SK-N-MC (cell line): ENCODE results near the gene SYNCRIP.
"Not testable (repeated sequence)": the region's sequence is repeated elsewhere in the genome, so short reads cannot be mapped to it uniquely, and the experiment has no call there.

Experiments used
- DNase-seq: peaks from one replicate; pipeline ENCODE4 v3.0.0-alpha.2; 2011; ENCODE audit warnings: low read depth, low spot score
- H3K27ac ChIP-seq: fragments of 200-600 bp; sonication (generic); 2 replicates; pipeline ENCODE4 v1.5.1; 2016; ENCODE audit warnings: mixed run types
- H3K36me3 ChIP-seq: fragments of 200-600 bp; sonication (generic); 2 replicates; pipeline ENCODE4 v1.6.1; 2017; ENCODE audit warnings: antibody characterized with exemption, low read length, mixed read lengths; ENCODE audit not compliant: insufficient read depth
- H3K4me3 ChIP-seq: fragments of 200-600 bp; sonication (generic); 2 replicates; pipeline ENCODE4 v1.5.1; 2016
- H3K9ac ChIP-seq: fragments of 200-600 bp; sonication (generic); 2 replicates; pipeline ENCODE4 v1.8.0; 2017; ENCODE audit warnings: mixed run types, mixed read lengths; ENCODE audit not compliant: insufficient read length
- H3K9me3 ChIP-seq: fragments of 200-600 bp; sonication (generic); 2 replicates; pipeline ENCODE4 v1.6.1; 2017; ENCODE audit warnings: low read depth, mild to moderate bottlenecking, antibody characterized with exemption, low read length, moderate library complexity, mixed read lengths
- EZH2 ChIP-seq: fragments of 200-600 bp; sonication (generic); IDR thresholded peaks from one replicate; pipeline ENCODE4 v1.6.1; 2017; ENCODE audit warnings: antibody characterized with exemption
- FOXP2 ChIP-seq: optimal IDR thresholded peaks from 2 replicates; pipeline ENCODE3; 2011; ENCODE audit warnings: mild to moderate bottlenecking, moderate library complexity; ENCODE audit not compliant: insufficient read depth; ENCODE audit errors: extremely low read length, control extremely low read depth
- POLR2AphosphoS5 ChIP-seq: IDR thresholded peaks from 2 replicates; pipeline ENCODE4 v1.6.1; 2012; ENCODE audit warnings: mild to moderate bottlenecking, low read depth, low read length, borderline replicate concordance

Gene SYNCRIP

GRCh38 chr6:85576476-85576875, 66.2 kb downstream of the SYNCRIP start:
- no peak overlapping the region for H3K27ac ChIP-seq
- H3K36me3 ChIP-seq: no peaks in the 10 kb centered on the region
- no peaks in the 10 kb centered on the region for H3K9me3 ChIP-seq
- DNase-seq: no peak
- H3K4me3 ChIP-seq: no peak overlapping the region
- TF ChIP-seq EZH2 (no peak), POLR2AphosphoS5 (no peak), FOXP2 (no peak)
- no peak overlapping the region for H3K9ac ChIP-seq

GRCh38 chr6:85574932-85575598, 67.6 kb downstream of the SYNCRIP start:
- Histone ChIP-seq H3K9ac (no peak overlapping the region), H3K27ac (no peak overlapping the region), H3K9me3 (no peaks in the 10 kb centered on the region), H3K36me3 (no peaks in the 10 kb centered on the region), H3K4me3 (no peak overlapping the region)
- DNase-seq: no peak
- TF ChIP-seq EZH2 (no peak), POLR2AphosphoS5 (no peak), FOXP2 (no peak)

GRCh38 chr6:85569323-85569722, 73.4 kb downstream of the SYNCRIP start:
- DNase-seq: no peak
- H3K36me3 ChIP-seq: no peaks in the 10 kb centered on the region
- no peaks in the 10 kb centered on the region for H3K9me3 ChIP-seq
- no peak overlapping the region for H3K27ac ChIP-seq
- H3K9ac ChIP-seq: no peak overlapping the region
- no peak overlapping the region for H3K4me3 ChIP-seq
- TF ChIP-seq FOXP2 (no peak), EZH2 (no peak), POLR2AphosphoS5 (no peak)

GRCh38 chr6:85568411-85568810, 74.3 kb downstream of the SYNCRIP start:
- Histone ChIP-seq H3K27ac (no peak overlapping the region), H3K4me3 (no peak overlapping the region), H3K36me3 (no peaks in the 10 kb centered on the region), H3K9ac (no peak overlapping the region), H3K9me3 (no peaks in the 10 kb centered on the region)
- TF ChIP-seq EZH2 (no peak), POLR2AphosphoS5 (no peak), FOXP2 (no peak)
- DNase-seq: no peak

GRCh38 chr6:85565736-85566135, 77.0 kb downstream of the SYNCRIP start:
- no peak overlapping the region for H3K9ac ChIP-seq
- TF ChIP-seq EZH2: no peak
- TF ChIP-seq FOXP2: no peak
- TF ChIP-seq POLR2AphosphoS5: no peak
- no peaks in the 10 kb centered on the region for H3K36me3 ChIP-seq
- H3K9me3 ChIP-seq: no peaks in the 10 kb centered on the region
- no peak overlapping the region for H3K27ac ChIP-seq
- no peak overlapping the region for H3K4me3 ChIP-seq
- DNase-seq: no peak

- DNase-seq, H3K36me3 ChIP-seq, H3K9me3 ChIP-seq, H3K9ac ChIP-seq, H3K27ac ChIP-seq, H3K4me3 ChIP-seq: not testable (repeated sequence)
These were observed 78.5 kb downstream of the SYNCRIP start for GRCh38 chr6:85564223-85564622.
